SU-DHL-6 (cell line): ENCODE measurements around the gene MMP15.
"Not testable (repeated sequence)": the region's sequence is repeated elsewhere in the genome, so short reads cannot be mapped to it uniquely, and the experiment has no call there.

Experiments used
- H2AFZ ChIP-seq: fragments of 200-600 bp; sonication (generic); 2 replicates; pipeline ENCODE4 v1.6.1; 2014; ENCODE audit warnings: low read depth, mild to moderate bottlenecking, moderate library complexity, mixed read lengths, antibody characterized with exemption, low read length; ENCODE audit not compliant: severe bottlenecking
- H3F3A ChIP-seq: fragments of 200-600 bp; shearing (Covaris generic); 2 replicates; pipeline ENCODE4 v1.6.0; 2016; ENCODE audit warnings: antibody characterized with exemption, mild to moderate bottlenecking; ENCODE audit not compliant: insufficient read depth
- H3K27ac ChIP-seq: fragments of 200-600 bp; sonication (generic); 2 replicates; pipeline ENCODE4 v1.5.1; 2016; ENCODE audit warnings: low read depth, mild to moderate bottlenecking, low read length, moderate library complexity, mixed read lengths
- H3K27me3 ChIP-seq: fragments of 200-600 bp; sonication (generic), shearing (Covaris generic); 2 replicates; pipeline ENCODE4 v1.6.0; 2014; ENCODE audit warnings: mild to moderate bottlenecking, low read length
- H3K36me3 ChIP-seq: fragments of 200-600 bp; sonication (generic); 2 replicates; pipeline ENCODE4 v1.6.1; 2014; ENCODE audit warnings: mild to moderate bottlenecking, low read length, mixed read lengths
- H3K4me2 ChIP-seq: fragments of 300-600, 200-600 bp; shearing (Covaris generic), sonication (generic); 2 replicates; pipeline ENCODE4 v1.6.0; 2014; ENCODE audit warnings: low read length, low read depth, mild to moderate bottlenecking; ENCODE audit not compliant: poor library complexity, severe bottlenecking
- H3K4me3 ChIP-seq: fragments of 200-600 bp; sonication (generic); 2 replicates; pipeline ENCODE4 v1.5.1; 2014; ENCODE audit warnings: antibody characterized with exemption, low read length, mild to moderate bottlenecking, mixed read lengths; ENCODE audit not compliant: insufficient read depth, poor library complexity, severe bottlenecking
- H3K79me2 ChIP-seq: fragments of 200-600 bp; sonication (generic); 2 replicates; pipeline ENCODE4 v1.6.1; 2014; ENCODE audit warnings: mild to moderate bottlenecking, low read length, moderate library complexity; ENCODE audit not compliant: insufficient read depth
- H3K9ac ChIP-seq: fragments of 200-600 bp; sonication (generic); 2 replicates; pipeline ENCODE4 v1.7.0; 2014; ENCODE audit warnings: mild to moderate bottlenecking, low read length
- H3K9me2 ChIP-seq: fragments of 200-600 bp; sonication (generic); replicated peaks from 2 replicates; pipeline ENCODE4 v1.6.1; 2014; ENCODE audit warnings: low read length; ENCODE audit not compliant: insufficient read depth
- H3K9me3 ChIP-seq: fragments of 200-600 bp; sonication (generic); 2 replicates; pipeline ENCODE4 v1.6.1; 2014; ENCODE audit warnings: low read length, mixed read lengths; ENCODE audit not compliant: insufficient read depth
- H4K20me1 ChIP-seq: fragments of 200-600 bp; sonication (generic); 2 replicates; pipeline ENCODE4 v1.6.1; 2014; ENCODE audit warnings: low read depth, mild to moderate bottlenecking, antibody characterized with exemption, low read length, moderate library complexity, mixed read lengths
- EZH2phosphoT487 ChIP-seq: fragments of 200-600 bp; sonication (generic), shearing (Covaris generic); conservative IDR thresholded peaks from 2 replicates; pipeline ENCODE4 v1.6.1; 2018; ENCODE audit warnings: mild to moderate bottlenecking, antibody characterized with exemption, low read length, moderate library complexity, mixed read lengths
- TF ChIP-seq, protein P1 (sequence below): fragments of 200-600 bp; sonication (generic); IDR thresholded peaks from one replicate; pipeline ENCODE4 v1.5.1; 2017; ENCODE audit warnings: antibody characterized with exemption, mild to moderate bottlenecking, low read length, moderate library complexity; ENCODE audit not compliant: insufficient read depth, poor library complexity, severe bottlenecking

The MMP15 gene

DNA sequence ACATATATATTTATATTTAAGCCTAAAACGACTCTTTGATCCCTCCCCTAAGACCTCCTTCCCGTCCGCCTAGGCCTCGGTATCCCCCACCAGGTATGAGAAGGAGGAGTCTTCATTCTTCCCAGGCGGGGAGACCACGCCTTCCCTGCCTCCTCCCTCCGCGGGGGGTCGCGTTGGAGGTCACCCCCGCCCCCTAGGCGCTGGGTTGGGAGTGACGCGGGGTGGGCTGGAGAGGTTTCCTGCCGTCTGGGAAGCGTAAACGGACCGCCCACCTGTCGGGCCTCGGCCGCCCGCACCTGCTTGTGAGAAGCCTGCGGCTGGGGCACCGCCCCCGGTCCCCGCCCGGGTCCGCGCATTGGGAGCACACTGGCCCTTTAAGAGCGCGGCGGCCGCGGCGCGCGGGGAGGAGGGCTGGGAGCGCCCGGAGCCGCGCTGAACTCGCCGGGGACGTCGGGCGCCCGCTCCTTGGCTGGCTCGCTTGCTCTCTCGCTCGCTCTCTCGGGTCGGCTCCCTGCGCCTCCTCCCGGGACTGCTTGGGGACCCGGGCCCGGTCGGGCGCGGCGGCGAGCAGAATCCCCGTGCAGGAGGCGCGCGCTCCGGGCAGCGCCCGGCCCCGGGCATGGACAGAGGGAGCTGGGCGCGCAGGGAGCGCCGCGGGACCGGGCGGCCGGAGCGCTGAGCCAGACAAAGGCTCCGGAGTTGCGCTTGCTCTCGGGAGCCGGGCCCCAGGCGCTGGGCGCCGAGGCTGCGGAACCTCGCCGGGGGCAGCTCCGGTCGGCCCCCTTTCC, at the start of gene MMP15:
Gene MMP15, plus strand, starts transcription at position 404 of the 788 bp plus-strand sequence. CDS start 597 bp downstream, outside the sequence.
- TF ChIP-seq, protein P1, sequence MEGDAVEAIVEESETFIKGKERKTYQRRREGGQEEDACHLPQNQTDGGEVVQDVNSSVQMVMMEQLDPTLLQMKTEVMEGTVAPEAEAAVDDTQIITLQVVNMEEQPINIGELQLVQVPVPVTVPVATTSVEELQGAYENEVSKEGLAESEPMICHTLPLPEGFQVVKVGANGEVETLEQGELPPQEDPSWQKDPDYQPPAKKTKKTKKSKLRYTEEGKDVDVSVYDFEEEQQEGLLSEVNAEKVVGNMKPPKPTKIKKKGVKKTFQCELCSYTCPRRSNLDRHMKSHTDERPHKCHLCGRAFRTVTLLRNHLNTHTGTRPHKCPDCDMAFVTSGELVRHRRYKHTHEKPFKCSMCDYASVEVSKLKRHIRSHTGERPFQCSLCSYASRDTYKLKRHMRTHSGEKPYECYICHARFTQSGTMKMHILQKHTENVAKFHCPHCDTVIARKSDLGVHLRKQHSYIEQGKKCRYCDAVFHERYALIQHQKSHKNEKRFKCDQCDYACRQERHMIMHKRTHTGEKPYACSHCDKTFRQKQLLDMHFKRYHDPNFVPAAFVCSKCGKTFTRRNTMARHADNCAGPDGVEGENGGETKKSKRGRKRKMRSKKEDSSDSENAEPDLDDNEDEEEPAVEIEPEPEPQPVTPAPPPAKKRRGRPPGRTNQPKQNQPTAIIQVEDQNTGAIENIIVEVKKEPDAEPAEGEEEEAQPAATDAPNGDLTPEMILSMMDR, result no peak
- no peak for TF ChIP-seq EZH2phosphoT487
- H3K36me3 ChIP-seq, result no peaks in the 10 kb centered on the region
- peak within 1 kb of the TSS; percentile 63 for H3K4me3 ChIP-seq
- H3K27ac ChIP-seq, result no peak within 1 kb of the TSS
- peak within 1 kb of the TSS; percentile 85 for H3K4me2 ChIP-seq
- peak within 1 kb of the TSS; percentile 91 for H2AFZ ChIP-seq
- no peaks in the 10 kb centered on the region for H3K27me3 ChIP-seq
- H3K9ac ChIP-seq, result peak within 1 kb of the TSS; percentile 38
- H3F3A ChIP-seq, result no peaks in the 10 kb centered on the region
- H4K20me1 ChIP-seq, result no peaks in the 10 kb centered on the region
- H3K9me3 ChIP-seq, result no peaks in the 10 kb centered on the region
- no peaks in the 10 kb centered on the region for H3K9me2 ChIP-seq
- H3K79me2 ChIP-seq, result no peaks in the 10 kb centered on the region

DNA sequence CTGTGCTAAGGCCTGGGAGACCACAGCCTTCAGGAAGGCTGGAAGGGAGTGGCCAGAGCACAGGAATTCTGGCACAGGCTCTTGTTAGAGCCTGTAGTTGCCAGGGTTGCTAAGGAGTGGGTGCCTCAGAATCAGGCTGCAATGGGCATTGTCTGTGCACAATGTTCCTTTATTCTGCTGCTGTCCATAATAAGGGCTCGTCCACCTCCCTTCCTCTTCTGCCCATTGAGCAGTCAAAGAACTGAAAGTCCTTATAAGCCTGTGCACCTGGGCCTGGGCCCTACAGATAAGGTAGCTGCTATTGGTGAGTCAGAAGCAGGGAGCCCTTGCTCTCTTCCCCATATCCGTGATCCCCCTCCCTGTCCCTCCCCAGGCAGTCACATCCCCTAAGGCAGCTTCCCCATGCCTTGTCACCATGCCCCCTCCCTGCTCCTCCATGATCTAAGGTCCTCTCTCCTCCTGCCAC, 49.2 kb upstream of the MMP15 start:
- Histone ChIP-seq H3K4me3 (no peak overlapping the region), H4K20me1 (no peaks in the 10 kb centered on the region), H3K79me2 (no peaks in the 10 kb centered on the region), H2AFZ (no peak overlapping the region), H3K9ac (no peak overlapping the region), H3K36me3 (no peaks in the 10 kb centered on the region), H3F3A (no peaks in the 10 kb centered on the region), H3K4me2 (no peak overlapping the region), H3K27me3 (no peaks in the 10 kb centered on the region), H3K9me3 (no peaks in the 10 kb centered on the region), H3K9me2 (no peaks in the 10 kb centered on the region), H3K27ac (no peak overlapping the region)
- TF ChIP-seq, protein P1, result no peak
- TF ChIP-seq EZH2phosphoT487, result no peak

DNA sequence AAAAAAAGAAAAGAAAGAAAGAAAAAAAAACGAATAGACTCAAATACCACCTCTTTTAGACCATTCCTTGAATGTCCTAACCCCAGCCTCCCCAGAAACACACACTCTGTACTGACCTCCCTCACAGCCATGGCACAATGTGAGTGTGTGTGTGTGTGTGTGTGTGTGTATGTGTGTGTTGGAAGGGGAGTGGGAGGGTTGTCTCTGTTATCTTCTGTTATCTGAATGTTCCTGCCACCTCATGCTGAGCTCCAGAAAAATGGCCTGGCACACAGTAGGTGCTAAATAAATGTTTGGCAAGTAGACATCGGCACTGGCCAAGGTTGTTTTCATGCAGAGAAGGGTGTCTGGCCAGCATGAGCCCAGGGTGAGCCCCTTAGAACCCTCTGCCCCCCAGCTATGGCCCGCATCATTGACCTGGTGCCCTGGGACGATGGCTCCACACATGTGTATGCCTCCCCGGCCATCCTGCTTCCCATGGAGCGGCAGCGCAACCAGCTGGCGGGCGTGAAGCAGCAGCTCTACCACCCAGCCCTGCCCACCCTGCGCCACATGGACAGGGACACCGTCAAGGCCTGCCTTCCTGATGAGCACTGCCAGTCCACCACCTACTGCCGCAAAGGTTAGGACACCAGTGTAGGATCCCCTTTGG, 48.0 kb upstream of the MMP15 start:
- Histone ChIP-seq H3K36me3 (no peaks in the 10 kb centered on the region), H3K9me2 (no peaks in the 10 kb centered on the region), H3K9ac (no peak overlapping the region), H3K4me2 (no peak overlapping the region), H3K27me3 (no peaks in the 10 kb centered on the region), H3K9me3 (no peaks in the 10 kb centered on the region), H3K4me3 (no peak overlapping the region), H3K79me2 (no peaks in the 10 kb centered on the region), H3F3A (no peaks in the 10 kb centered on the region), H4K20me1 (no peaks in the 10 kb centered on the region), H3K27ac (no peak overlapping the region), H2AFZ (no peak overlapping the region)
- TF ChIP-seq EZH2phosphoT487, result no peak
- TF ChIP-seq, protein P1, result no peak

DNA sequence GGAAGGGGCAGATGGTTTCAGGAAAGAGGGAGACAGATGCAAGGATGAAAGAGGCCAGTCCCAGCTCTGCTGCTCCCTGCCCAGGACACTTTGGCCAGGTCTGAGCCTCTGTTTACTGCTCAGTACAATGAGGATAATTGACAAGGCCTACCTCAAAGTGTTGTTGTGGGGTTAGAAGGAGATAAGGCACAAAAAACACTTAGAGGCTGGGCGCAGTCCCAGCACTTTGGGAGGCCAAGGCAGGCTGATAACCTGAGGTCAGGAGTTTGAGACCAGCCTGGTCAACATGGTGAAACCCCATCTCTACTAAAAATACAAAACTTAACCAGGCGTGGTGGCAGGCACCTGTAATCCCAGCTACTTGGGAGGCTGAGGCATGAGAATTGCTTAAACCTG, 47.5 kb upstream of the MMP15 start:
- not testable (repeated sequence) for H3K9me3 ChIP-seq, H3K27me3 ChIP-seq, H3K9ac ChIP-seq, H3K36me3 ChIP-seq, H3F3A ChIP-seq, H3K9me2 ChIP-seq, H3K27ac ChIP-seq, H3K4me3 ChIP-seq, H3K4me2 ChIP-seq, H3K79me2 ChIP-seq, H4K20me1 ChIP-seq, H2AFZ ChIP-seq
